GM18858 (cell line): ENCODE measurements around the gene PIK3AP1.
"Not testable (repeated sequence)": the region's sequence is repeated elsewhere in the genome, so short reads cannot be mapped to it uniquely, and the experiment has no call there.

Experiments
- ATAC-seq: cut with Tn5 transposase; IDR thresholded peaks from one replicate; pipeline ENCODE4 v1.9.1; 2021; ENCODE audit not compliant: unreplicated experiment

PIK3AP1 gene

DNA sequence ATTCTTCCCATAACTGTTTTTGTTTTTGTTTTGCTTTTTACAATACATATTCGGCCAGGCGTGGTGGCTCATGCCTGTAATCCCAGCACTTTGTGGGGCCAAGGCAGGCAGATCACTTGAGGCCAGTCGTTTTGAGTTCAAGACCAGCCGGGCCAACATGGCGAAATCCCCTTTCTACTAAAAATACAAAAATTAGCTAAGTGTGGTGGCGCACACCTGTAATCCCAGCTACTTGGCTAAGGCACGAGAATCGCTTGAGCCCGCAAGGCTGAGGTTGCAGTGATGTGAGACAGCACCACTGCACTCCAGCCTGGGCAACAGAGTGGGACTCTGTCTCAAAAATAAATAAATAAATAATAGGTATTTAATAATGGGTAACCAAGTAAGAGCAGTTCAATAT is 135.8 kb downstream of the PIK3AP1 start:
- no peak for ATAC-seq

DNA sequence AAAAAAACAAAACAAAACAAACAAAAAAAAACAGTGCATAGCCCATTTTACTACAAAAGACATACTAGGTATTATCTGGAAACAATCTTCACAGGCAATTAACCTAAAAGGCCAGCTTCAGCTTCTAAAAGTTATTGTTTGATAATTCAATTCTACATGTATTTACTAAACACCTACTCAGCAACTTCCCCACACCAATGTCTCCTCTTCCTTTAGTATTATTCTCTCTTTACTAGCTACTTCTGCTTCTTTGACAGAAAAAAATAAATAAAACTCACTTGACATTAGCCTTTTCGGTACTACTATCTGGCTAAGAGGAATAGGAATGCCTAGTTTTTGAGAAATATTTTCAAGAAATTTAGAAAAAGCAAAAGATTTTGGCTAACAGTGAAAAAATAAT is 136.3 kb downstream of the PIK3AP1 start:
- ATAC-seq: no peak

DNA sequence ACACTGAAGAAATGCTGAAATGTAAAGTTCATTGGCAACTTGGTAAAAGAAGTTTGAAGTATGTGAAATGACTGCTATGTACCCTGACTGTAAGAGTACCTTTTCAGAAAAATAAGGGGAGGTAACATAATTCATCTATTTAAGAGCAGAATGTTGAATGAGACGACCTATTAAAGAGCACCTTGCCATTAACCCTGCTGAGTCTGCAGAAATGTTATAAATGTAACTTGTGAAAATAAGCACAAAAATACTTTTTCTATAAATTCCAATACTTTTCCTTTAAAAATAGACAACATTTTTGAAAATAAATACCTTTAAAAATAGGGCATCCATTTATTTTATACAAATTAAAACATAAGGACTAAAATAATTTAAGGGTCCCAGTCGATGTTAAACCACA is 141.2 kb downstream of the PIK3AP1 start:
- no peak for ATAC-seq

DNA sequence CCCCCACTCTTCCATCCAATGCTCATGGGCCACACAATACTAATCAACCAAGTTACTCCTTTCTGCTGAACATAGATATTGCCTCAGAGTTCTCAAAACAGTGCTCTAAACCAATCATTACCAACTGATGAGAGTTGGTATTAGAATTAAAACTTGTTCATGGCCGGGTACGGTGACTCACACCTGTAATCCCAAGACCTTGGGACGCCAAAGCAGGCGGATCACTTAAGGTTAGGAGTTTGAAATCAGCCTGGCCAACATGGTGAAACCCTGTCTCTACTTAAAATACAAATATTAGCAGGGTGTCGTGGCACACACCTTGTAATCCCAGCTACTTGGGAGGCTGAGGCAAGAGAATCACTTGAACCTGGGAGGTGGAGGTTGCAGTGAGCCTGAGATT is 141.7 kb downstream of the PIK3AP1 start:
- no peak for ATAC-seq

DNA sequence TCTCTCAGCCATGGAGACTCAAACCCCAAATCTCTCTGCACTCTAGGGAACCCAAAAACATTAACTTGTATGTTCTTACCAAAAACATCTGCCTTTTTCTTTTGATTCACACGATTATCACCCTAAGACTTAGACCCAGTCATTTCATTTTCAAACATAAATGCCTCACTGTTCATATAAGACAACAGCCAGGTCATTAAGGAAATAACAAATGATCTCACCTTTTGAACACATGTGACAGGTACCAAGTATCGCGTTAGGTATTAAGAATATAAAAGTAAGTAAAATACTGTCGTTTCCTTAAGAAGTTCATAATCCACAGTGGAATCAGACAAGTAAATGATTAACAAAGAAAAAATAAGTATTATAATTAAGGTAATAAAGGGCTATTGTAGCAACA is 142.3 kb downstream of the PIK3AP1 start:
- ATAC-seq: no peak

DNA sequence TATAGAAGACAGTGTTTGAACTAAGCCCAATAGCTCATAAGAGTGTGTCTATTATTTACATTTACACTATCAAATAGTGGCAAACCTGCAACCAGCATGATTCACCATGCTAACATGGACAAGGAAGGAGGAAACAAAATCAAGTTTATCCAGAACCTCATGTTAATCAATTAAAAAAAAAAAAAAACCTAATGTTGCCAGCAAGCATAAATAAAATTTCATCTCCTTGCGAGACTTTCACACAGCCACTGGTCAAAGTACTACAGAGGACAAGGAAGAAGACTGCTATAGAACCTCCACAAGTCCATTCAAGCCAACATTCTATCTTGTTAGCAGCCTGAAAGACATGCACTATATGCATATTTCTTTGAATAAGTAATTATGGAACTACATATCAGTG is 143.2 kb downstream of the PIK3AP1 start:
- ATAC-seq: no peak

DNA sequence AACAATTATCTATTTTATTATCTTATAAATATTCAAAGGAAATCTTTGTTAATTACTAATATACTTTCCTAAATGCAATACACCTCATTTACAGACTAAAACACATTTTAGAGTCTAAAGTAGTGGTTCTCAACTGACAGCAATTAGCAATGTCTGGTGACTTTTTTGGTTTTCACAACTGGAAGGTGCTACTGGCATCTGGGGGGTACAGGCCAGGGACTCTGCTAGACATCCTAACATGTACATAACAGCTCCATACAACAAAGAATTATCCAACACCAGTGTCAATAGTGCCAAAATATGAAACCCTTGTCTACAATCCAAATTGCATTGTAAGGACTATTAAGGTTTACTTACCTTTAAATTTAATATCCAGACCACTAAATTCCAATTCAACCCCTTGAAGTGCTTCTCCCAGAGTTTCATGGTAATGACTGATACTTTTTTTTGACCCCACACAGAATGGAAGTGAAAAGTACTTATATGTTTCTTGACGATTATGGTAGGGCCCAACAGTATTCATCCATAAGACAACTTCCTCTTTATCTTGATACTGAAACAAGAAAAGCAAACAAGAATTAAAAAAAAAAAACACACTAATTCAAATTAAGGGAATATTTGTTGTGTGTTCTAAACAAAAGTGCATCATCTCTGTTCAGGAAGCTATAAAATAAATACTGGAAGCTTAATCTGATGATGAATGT is 143.9 kb downstream of the PIK3AP1 start:
- ATAC-seq: no peak

DNA sequence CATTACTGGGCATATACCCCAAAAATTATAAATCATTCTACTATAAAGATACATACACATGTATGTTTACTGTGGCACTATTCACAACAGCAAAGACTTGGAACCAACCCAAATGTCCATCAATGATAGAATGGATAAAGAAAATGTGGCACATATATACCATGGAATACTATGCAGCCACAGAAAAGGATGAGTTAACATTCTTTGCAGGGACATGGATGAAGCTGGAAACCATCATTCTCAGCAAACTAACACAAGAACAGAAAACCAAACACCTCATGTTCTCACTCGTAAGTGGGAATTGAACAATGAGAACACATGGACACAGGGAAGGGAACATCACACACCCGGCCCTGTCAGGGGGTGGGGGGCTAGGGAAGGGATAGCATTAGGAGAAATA is 145.8 kb downstream of the PIK3AP1 start:
- not testable (repeated sequence) for ATAC-seq

DNA sequence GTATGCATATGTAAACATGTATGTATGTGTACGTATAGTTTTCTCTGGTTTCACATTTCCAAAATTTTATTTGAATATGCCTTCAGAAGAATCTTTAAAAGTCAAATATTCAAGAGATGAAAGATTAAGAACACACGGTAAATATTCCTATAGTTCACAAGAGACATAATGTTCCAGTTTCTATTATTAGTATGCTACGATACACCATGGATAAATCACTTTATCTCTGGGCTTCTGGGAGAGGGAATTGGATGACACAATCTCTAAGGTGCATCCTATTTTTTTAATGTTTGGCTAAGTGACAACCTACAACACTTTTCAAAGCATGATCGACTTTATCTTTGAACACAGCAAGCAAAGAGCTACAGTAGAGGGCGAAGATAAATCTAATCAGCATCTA is 147.3 kb downstream of the PIK3AP1 start:
- ATAC-seq: no peak

DNA sequence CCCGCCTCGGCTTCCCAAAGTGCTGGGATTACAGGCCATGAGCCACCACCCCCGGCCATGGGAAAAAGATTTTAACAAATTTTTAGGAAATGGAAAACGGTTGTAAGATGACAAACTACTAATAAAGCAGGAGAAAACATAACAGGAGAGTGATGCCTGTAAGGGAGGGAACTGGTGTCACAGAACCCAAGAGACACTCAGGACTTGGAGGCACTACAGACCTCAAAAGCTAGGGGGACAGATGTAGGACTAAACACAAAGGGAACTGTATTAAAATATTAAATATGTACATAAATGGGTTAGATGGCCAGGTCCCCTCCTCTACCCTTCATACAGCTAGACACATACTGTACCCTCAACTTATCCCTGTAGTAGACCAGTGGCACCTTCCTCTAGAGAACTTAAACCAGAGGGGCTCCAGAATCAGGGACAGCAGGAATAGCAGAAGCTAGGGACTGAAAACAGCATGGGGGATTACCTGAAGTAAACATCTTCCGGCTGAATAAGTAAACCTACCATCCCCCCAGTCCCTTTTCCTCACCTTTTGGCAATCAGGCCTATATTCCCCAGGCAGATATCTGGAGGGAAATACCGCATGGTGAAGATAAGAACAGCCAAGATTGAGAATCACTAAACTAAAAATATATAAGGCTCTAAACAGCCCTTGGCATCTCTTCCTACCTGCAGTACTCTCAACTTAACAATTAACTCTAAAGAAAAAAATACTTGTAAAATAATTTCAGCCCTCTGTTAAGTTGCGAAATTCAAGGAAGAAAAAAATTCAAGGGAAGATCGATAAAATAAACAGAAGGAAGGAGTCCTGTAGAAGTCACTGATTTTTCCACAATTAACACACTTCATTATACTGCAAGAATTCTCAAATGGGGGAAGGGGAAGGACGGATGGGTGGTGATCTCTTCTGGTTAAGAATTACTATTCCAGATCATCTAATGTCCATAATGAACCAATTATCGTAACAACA is 149.0 kb downstream of the PIK3AP1 start:
- no peak for ATAC-seq

DNA sequence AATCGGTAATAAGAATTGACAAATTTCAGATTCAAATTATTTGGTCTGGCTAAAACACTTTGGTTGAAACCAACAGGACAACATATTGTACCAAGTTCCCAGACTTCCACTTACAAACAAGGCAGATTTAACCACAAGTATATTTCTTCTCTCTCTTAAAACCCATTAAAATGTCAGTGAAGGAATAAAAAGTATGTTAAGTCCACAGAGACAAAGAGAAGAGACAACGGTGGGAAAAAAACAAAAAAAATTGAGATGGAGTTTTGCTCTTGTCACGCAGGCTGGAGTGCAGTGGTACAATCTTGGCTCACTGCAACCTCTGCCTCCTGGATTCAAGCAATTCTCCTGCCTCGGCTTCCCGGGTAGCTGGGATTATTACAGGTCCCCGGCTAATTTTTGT is 149.8 kb downstream of the PIK3AP1 start:
- ATAC-seq: no peak

DNA sequence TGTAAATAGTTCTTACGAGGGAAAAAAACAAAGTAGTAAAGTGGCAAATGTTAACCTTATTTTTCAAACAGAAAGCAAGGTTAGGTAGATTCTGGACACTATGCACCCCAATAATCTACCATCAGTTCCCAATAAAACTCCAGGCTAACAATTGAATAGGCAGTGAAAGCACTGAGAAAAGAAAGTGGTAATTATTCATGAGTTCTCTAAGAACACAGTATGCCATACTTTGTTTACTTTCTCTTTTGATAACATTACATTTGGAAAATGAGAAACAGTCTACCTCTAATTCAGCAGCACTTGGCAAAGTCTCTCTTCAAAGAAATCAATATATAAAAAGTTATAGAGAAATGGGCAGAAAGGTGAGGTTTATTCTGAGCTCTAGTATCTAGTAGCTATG is 151.9 kb downstream of the PIK3AP1 start:
- no peak for ATAC-seq

DNA sequence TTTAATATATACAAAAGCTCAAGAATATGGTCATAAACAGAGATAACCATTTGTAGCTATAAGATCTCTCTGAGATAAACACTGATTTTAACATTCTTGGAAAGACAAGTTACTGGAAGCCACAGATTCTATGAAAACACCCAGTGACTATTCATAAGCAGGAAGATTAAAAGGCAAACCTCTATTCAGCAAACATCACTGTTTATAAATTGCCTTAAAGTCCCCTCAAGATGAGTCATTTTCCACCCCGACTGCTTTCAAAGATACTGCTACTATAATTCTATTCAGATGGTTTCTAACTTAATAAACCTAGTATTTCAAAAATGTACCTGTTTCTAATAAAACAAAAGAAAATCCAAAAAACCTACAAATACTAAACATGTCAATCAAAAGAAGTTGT is 154.5 kb downstream of the PIK3AP1 start:
- ATAC-seq: no peak

DNA sequence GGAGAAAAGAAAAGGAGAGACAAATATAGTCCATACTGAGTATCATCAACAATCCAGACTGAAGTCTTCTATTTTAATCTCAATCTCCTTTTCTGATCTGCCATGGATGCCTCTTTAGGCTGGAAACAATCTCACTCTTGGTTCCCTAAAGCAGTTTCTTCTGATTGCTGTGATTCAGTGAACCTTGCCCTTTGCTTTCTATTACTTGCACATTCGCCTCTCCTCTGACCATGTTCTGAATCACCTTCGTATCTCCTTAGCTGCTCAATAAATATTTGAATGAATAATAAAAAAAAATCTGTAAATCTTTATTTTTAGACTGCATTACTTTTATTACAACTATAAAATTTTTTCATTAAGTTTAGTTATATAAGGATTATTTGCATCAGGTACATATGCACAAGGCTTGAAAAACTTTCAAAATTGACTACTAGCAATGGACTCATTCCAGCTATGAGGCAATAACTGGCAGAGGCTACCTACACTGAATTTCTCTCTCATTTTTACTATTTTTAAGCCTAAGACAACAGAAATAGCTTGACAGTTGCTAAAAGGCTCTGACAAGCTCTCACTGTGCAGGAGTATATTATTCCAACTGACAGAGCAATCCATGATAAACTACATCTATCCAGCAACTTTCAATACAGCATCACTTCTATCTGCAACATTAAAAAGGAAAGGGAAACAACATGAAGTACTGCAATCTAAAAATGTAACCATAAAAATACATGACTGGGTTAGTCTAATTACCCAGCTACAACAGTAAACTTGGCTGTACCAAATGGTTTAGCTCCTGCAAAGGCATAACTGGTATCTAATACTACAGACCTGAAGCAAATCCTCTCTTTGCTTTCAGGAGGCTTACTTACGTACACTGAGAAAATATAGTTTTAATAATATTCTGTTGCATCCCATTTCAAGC is 159.1 kb downstream of the PIK3AP1 start:
- ATAC-seq: no peak

DNA sequence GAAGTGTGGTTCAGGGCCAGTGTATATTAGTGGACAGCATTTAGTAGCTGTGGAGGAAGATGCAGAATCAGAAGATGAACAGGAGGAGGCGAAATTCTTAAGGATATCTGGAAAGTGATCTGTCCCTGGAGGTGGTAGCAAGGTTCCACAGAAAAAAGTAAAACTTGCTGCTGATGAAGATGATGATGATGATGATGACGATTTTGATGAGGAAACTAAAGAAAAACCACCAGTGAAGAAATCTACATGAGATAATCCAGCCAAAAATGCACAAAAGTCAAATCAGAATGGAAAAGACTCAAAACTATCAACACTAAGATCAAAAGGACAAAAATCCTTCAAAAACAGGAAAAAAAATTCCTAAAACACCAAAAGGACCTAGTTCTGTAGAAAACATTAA is 159.8 kb downstream of the PIK3AP1 start:
- ATAC-seq: no peak

DNA sequence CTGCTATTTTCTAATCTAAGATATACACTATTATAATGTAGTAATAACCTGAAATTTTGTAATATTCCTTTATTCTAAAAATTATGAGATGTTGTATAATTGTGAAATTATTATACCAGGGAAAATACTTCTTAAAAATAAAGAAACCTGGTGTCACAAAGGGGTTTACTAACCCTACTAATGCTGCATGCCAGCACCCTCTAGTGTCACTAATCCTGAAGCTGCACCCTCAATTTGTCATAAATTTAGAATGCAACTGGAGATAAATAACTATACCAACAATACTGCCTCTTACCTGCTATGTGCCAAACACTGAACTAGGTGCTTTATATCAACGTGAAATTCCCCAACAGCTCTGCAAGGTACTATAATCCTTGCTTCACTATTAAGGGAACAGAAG is 164.3 kb downstream of the PIK3AP1 start:
- ATAC-seq: no peak

DNA sequence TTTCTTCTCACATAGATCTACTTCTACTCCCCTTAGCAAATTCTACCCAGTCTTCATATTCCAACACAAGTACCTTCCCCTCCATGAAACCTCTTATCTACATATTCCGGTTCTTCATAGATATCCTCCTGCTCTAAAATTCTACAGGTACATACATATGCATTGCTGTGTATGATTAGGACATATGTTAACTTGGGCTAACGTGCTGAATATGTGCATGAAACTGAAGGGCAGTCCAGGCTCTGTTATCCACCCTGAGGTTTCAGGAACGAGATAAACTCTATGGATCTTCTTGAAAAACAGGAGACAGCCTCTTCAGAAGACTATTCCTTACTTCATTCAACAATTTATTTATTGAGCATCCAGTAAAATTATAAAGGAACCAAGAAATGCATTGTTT is 165.0 kb downstream of the PIK3AP1 start:
- ATAC-seq: no peak

DNA sequence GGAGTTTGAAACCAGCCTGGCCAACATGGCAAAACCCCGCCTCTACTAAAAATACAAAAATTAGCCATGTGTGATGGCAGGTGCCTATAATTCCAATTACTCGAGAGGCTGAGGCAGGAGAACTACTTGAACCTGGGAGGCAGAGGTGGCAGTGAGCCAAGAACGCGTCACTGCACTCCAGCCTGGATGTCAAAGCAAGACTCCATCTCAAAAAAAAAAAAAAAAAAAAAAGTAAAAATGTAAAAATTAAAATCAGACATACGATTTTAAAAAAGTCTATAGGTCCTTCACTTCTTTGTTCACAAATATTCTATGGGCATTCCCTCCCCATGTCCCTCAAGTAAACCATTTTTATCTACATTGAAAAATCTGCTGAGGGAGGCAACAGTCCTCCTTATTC is 171.7 kb downstream of the PIK3AP1 start:
- no peak for ATAC-seq

DNA sequence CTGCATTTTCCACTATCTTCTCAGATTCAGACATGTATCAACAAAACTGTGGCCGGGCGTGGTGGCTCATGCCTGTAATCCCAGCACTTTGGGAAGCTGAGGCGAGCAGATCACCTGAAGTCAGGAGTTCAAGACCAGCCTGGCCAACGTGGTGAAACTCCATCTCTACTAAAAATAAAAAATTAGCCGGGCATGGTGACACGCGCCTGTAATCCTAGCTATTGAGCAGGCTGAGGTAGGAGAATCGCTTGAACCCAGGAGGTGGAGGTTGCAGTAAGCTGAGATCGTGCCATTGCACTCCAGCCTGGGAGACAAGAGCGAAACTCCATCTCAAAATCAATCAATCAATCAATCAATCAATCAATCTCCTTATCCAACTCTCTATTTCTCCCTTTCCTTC is 174.8 kb downstream of the PIK3AP1 start:
- not testable (repeated sequence) for ATAC-seq
